Tibial nerve (tissue), 3 donors: ENCODE data around the gene VEGFA.

ENCODE experiments used
- CTCF ChIP-seq, 5 experiments: fragments of 200-600 bp in 3 of 5; fragments of 450-650 bp in 2 of 5; sonication (generic) in 3 of 5; IDR thresholded peaks; one replicate each; pipeline ENCODE4 v1.5.1; 2016 to 2019; ENCODE audit warnings: antibody characterized with exemption in 5 of 5, mild to moderate bottlenecking in 3 of 5, moderate library complexity in 2 of 5
- POLR2A ChIP-seq, 2 donors: fragments of 450-650 bp; IDR thresholded peaks; one replicate each; pipeline ENCODE4 v1.6.1; 2017; ENCODE audit warnings: antibody characterized with exemption in 2 of 2, mild to moderate bottlenecking in 2 of 2, moderate library complexity in 2 of 2

- no peak for TF ChIP-seq POLR2A (IDR thresholded peaks at IDR 0.05)
- no peak for TF ChIP-seq CTCF (IDR thresholded peaks at IDR 0.05)
Measured at GRCh38 chr6:43742931-43743632, 26.9 kb upstream of the VEGFA start.
